ENCODE data around the gene PLB1.

PLB1 gene

DNA sequence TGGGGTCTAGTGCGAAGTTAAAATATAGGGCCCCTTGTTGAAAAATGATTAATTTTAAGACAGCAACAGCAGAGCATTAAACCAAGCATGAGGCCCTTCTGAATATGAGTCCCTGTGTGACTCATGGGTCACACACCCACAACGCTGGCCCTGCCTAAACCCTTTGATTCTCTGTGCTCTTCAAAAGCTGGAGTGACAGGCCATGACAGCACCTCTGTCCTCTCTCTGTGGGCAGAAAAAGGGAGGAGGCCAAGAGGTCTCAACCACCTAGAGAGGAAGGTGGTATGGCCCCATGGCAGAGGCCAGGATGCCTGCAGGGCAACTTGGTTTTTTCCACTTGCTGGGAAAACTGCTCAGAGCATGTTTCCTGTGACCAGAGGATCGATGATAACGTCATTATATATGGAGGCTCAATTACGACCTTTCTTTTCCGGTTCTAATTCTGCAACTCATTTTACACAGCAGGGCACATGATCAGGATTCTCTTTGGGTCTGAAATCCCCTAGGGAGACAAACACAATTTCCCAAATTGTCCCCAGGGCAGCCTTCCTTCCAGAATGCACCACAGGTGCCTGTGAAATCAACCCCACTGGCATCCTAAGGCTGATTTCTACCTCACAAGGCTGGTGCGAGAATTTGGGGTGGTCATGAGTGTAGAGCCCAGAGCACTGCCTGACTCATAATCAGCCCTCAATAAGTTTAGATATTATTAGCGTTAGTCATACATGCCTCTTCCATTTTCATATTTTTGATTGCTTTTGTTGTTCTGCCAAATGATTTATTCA lies 153.8 kb downstream of the PLB1 start:
- Histone ChIP-seq H3K4me2 (ENCODE audit: low read length) (no peak overlapping the region), H3K9me2 (ENCODE audit: low read depth, low read length) (no peaks in the 10 kb centered on the region), H3F3A (ENCODE audit: insufficient read depth, low read length) (no peaks in the 10 kb centered on the region), H3K4me3 (ENCODE audit: low read depth, low read length, poor library complexity, severe bottlenecking) (no peak overlapping the region), H3K4me1 (ENCODE audit: insufficient read depth, low read length, severe bottlenecking) (no peaks in the 10 kb centered on the region), H3K36me3 (ENCODE audit: insufficient read depth, low read length) (no peaks in the 10 kb centered on the region), H3K9me3 (ENCODE audit: low read length) (no peaks in the 10 kb centered on the region), H3K27me3 (ENCODE audit: insufficient read depth, low read length) (no peaks in the 10 kb centered on the region), H3K27ac (ENCODE audit: low read depth, low read length, poor library complexity, severe bottlenecking) (no peak overlapping the region), H3K79me2 (ENCODE audit: insufficient read depth, low read length) (no peaks in the 10 kb centered on the region), H4K20me1 (ENCODE audit: insufficient read depth, low read length) (no peaks in the 10 kb centered on the region), H3K9ac (ENCODE audit: low read length) (no peak overlapping the region), H2AFZ (ENCODE audit: low read length) (no peak overlapping the region)
- TF ChIP-seq, protein P1, sequence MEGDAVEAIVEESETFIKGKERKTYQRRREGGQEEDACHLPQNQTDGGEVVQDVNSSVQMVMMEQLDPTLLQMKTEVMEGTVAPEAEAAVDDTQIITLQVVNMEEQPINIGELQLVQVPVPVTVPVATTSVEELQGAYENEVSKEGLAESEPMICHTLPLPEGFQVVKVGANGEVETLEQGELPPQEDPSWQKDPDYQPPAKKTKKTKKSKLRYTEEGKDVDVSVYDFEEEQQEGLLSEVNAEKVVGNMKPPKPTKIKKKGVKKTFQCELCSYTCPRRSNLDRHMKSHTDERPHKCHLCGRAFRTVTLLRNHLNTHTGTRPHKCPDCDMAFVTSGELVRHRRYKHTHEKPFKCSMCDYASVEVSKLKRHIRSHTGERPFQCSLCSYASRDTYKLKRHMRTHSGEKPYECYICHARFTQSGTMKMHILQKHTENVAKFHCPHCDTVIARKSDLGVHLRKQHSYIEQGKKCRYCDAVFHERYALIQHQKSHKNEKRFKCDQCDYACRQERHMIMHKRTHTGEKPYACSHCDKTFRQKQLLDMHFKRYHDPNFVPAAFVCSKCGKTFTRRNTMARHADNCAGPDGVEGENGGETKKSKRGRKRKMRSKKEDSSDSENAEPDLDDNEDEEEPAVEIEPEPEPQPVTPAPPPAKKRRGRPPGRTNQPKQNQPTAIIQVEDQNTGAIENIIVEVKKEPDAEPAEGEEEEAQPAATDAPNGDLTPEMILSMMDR (IDR thresholded peaks at IDR 0.05; ENCODE audit: low read length): no peak
- TF ChIP-seq EZH2 (IDR thresholded peaks at IDR 0.05; ENCODE audit: borderline replicate concordance, low read length): no peak

DNA sequence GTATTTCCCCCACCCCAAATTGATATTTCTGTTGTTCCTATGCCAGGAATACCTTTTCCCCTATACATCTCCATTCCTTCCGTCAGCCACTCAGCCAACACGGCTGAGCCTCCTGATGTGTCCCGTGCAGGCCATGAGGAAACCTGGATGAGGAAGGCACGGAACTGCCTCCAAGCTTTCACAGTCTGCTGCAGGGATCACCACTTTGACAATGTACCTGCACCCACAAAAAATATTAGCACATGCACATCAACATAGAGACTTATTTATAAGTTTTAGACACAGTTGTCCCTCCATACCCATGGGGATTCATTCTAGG lies 154.4 kb downstream of the PLB1 start:
- Histone ChIP-seq H3K27ac (ENCODE audit: low read depth, low read length, poor library complexity, severe bottlenecking) (no peak overlapping the region), H3K4me1 (ENCODE audit: insufficient read depth, low read length, severe bottlenecking) (no peaks in the 10 kb centered on the region), H4K20me1 (ENCODE audit: insufficient read depth, low read length) (no peaks in the 10 kb centered on the region), H3K4me2 (ENCODE audit: low read length) (no peak overlapping the region), H2AFZ (ENCODE audit: low read length) (no peak overlapping the region), H3F3A (ENCODE audit: insufficient read depth, low read length) (no peaks in the 10 kb centered on the region), H3K79me2 (ENCODE audit: insufficient read depth, low read length) (no peaks in the 10 kb centered on the region), H3K4me3 (ENCODE audit: low read depth, low read length, poor library complexity, severe bottlenecking) (no peak overlapping the region), H3K27me3 (ENCODE audit: insufficient read depth, low read length) (no peaks in the 10 kb centered on the region), H3K9ac (ENCODE audit: low read length) (no peak overlapping the region), H3K36me3 (ENCODE audit: insufficient read depth, low read length) (no peaks in the 10 kb centered on the region), H3K9me2 (ENCODE audit: low read depth, low read length) (no peaks in the 10 kb centered on the region), H3K9me3 (ENCODE audit: low read length) (no peaks in the 10 kb centered on the region)
- no peak for TF ChIP-seq EZH2 (IDR thresholded peaks at IDR 0.05; ENCODE audit: borderline replicate concordance, low read length)
- TF ChIP-seq, protein P1 (IDR thresholded peaks at IDR 0.05; ENCODE audit: low read length): no peak

GRCh38 chr2:28652217-28652616 lies 156.4 kb downstream of the PLB1 start:
- Histone ChIP-seq H3K9me3 (ENCODE audit: low read length) (no peaks in the 10 kb centered on the region), H3K4me3 (ENCODE audit: low read depth, low read length, poor library complexity, severe bottlenecking) (no peak overlapping the region), H3K4me1 (ENCODE audit: insufficient read depth, low read length, severe bottlenecking) (no peaks in the 10 kb centered on the region), H3F3A (ENCODE audit: insufficient read depth, low read length) (no peaks in the 10 kb centered on the region), H3K79me2 (ENCODE audit: insufficient read depth, low read length) (no peaks in the 10 kb centered on the region), H3K9me2 (ENCODE audit: low read depth, low read length) (no peaks in the 10 kb centered on the region), H4K20me1 (ENCODE audit: insufficient read depth, low read length) (no peaks in the 10 kb centered on the region), H2AFZ (ENCODE audit: low read length) (no peak overlapping the region), H3K27me3 (ENCODE audit: insufficient read depth, low read length) (no peaks in the 10 kb centered on the region), H3K27ac (ENCODE audit: low read depth, low read length, poor library complexity, severe bottlenecking) (no peak overlapping the region), H3K4me2 (ENCODE audit: low read length) (no peak overlapping the region), H3K9ac (ENCODE audit: low read length) (no peak overlapping the region), H3K36me3 (ENCODE audit: insufficient read depth, low read length) (no peaks in the 10 kb centered on the region)
- TF ChIP-seq EZH2 (IDR thresholded peaks at IDR 0.05; ENCODE audit: borderline replicate concordance, low read length): no peak
- TF ChIP-seq, protein P1 (IDR thresholded peaks at IDR 0.05; ENCODE audit: low read length): no peak

Data from OCI-LY1 (cell line).